RCC 7860 (cell line): ENCODE data around the gene KRT31.
"Not testable (repeated sequence)": the region's sequence is repeated elsewhere in the genome, so short reads cannot be mapped to it uniquely, and the experiment has no call there.

Source experiments
- DNase-seq: peaks from one replicate; pipeline ENCODE4 v3.0.0-alpha.2; 2015; ENCODE audit warnings: low spot score
- FAIRE-seq: peaks from 2 replicates; lab custom pipeline; 2012; peaks lifted over from hg19 to GRCh38; lab: Jason Lieb, UNC

Gene KRT31

DNA sequence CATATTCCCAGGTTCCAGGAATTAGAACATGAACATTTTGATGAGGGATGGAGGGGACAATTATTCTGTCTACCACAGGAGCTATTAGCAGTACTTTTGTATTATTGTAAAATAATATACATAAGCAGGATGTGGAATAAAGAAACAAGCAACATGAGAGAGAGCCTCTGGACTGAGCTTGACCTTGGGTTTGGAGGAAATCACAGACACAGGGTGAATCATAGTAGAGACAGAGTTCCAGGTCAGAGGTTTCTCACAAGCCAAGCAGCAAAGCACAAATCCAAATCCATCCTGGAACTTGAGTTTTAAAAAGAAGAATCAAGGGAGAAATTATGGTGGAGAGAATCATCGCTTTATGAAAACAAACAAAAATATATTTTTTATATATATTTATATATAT is 5.1 kb downstream of the KRT31 start:
- peak; percentile 40 for DNase-seq
- FAIRE-seq: peak; percentile 86

GRCh38 chr17:41391535-41391934 is 5.9 kb downstream of the KRT31 start:
- no peak for FAIRE-seq
- no peak for DNase-seq

DNA sequence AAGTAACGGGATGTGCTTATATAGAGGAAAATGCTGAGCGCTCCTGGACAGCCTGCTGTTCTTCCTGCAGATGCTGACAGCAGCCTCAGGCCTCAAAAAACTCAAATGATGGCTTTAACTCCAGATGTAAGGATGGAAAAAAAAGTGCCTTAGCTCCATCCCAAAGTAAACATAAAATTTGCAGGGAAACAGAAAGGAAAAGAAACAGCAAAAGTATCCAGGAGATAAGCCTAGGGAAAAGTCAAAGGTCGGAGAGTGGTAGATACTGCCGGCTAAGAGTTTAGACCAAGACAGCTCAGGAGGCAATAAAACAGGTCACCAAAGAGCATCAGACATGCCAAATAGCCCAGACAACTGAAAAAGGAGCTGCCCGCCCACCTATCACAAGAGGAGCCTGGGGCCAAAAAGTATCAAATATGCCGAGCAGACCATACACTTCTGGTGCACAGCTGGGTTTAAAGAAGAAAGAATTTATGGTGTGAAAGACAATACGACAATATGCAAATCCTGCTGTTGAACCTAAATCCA is 6.9 kb downstream of the KRT31 start:
- no peak for FAIRE-seq

GRCh38 chr17:41387670-41388069 is 9.7 kb downstream of the KRT31 start:
- no peak for DNase-seq
- FAIRE-seq: no peak

More for the DNA sequence above, 6.9 kb downstream of the KRT31 start:
- DNase-seq: no peak

GRCh38 chr17:41386227-41386626 is 11.2 kb downstream of the KRT31 start:
- DNase-seq: no peak
- FAIRE-seq: no peak

DNA sequence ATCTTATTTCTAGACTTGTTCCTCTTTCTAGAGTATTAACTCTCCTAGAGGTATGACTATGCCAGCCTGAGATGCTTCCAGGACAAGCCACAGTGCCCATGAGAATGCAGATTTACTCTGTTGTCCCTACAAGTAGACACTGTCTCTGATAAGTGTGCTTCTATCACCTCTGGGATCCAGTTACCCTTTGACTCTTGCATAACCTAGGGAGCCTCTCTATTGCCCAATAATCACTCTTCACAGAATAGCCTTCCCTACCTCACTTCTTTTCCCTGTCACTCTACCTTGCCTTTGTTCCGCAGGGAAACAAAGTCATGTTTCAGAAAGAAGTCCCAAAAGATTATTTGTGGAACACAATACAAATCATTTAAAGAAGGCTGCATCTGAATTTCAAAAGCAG is 13.7 kb downstream of the KRT31 start:
- no peak for DNase-seq
- FAIRE-seq: no peak

DNA sequence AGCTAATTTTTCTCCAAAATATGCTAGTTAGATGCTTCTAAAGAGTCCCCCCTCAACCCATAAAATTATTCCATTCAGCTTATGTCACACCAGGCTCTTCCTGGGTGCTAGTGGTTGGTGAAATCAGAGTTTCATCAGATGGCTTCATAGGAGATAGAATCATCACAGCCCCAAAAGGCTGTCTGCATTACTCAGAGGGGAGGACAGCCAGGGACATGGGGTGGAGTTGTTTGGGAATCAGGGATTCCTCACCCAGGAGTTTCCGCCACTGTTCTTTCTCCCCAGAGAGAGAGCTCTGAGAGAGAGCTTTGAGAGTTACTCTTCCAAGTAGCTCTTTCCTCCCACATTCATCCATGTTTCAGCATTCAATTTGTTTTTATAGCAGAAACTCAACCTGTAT is 15.0 kb downstream of the KRT31 start:
- no peak for DNase-seq
- FAIRE-seq: no peak

- FAIRE-seq, DNase-seq: not testable (repeated sequence)
These were observed 15.5 kb downstream of the KRT31 start, which contains the start of gene KRT34 for GRCh38 chr17:41381943-41382342. KRT34 (minus strand) TSS chr17:41382306; CDS start chr17:41382246, 60 bp downstream.

DNA sequence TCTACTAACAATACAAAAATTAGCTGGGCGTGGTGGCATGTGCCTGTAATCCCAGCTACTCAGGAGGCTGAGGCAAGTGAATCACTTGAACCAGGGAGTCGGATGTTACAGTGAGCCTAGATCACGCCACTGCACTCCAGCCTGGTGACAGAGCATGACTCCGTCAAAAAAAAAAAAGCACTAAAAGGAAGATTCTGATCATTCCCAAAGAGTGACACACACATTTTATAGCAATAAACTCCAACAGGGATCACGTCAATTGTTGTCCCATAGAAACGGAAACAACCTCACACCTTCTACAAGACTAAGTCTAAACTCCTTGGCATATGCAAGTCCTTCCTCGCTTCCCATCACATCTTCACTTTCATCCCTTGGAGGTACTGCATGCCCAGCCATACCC is 17.3 kb downstream of the KRT31 start:
- peak; percentile 91 for DNase-seq
- FAIRE-seq: peak; percentile 79

GRCh38 chr17:41377546-41377945 is 19.9 kb downstream of the KRT31 start:
- DNase-seq (no peak), FAIRE-seq (no peak)

DNA sequence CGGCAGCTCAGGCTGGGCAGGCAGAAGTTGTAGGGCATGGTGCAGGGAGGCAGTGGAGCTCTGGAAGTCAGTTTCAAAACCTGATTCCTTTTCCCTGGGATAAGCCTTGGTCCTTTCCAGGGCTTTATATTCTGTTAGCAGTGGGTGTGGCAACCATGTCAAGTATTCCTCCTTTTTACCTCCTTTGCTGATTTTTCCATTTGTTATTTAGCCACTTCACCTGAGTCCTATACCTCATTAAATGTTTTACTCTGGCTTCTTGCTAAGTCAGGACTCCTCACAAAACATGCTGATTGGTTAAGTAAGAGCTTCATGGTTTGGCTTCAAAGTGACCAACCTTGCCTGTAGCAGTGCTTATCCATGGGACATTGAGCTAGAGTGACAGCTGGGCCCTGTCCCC is 27.7 kb downstream of the KRT31 start, which contains the start of gene KRT33B:
Gene KRT33B, minus strand, starts transcription at position 101 of the 400 bp plus-strand sequence. Its CDS starts 63 bp downstream, at position 38.
- FAIRE-seq: no peak
- no peak for DNase-seq

DNA sequence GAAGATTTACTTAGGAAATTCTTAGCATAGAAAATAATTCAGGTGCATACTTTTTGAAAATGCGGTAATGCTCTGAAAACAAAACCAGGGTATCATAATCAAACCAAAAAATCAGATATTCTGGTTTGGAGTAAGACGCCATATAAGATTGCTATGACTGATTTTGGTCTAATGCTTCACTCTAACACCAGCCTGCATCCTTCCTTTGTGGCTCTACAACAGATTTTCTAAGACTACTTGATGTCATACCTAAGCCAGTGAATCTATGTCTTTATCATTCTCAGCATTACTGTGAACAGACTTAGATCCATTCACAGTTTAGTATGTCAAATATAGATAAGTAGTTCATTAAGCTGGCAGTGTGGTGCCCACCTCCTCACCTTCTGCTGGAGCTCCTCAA is 28.4 kb downstream of the KRT31 start:
- no peak for FAIRE-seq

GRCh38 chr17:41367426-41368075 is 29.9 kb downstream of the KRT31 start:
- DNase-seq (peak; percentile 92), FAIRE-seq (peak; percentile 77)

More for the DNA sequence above, 28.4 kb downstream of the KRT31 start:
- DNase-seq: no peak

DNA sequence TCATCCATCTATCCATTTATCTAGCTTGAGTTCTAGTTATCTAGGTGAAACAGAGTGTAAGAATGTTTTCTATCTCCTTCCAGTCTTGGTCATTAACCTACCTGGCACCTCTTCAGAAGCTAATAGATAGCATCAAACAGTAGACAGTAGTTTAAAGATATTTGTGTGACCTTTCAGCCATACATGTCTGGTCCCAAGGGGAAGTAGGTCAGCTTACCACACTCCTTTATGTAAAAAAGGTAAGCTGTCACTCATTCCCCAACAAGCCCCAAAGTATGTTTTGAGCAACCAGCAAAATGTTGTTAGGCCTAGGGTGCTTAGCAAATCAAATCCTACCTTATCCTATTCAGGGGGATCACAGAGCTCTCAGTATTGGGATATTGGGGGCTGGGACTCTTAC is 31.3 kb downstream of the KRT31 start:
- DNase-seq (no peak), FAIRE-seq (no peak)

- FAIRE-seq (no peak), DNase-seq (no peak)
These were observed 33.5 kb downstream of the KRT31 start for GRCh38 chr17:41363881-41364280.

- DNase-seq (peak; percentile 98), FAIRE-seq (peak; percentile 98)
These were observed 37.0 kb downstream of the KRT31 start for GRCh38 chr17:41360296-41360995.

DNA sequence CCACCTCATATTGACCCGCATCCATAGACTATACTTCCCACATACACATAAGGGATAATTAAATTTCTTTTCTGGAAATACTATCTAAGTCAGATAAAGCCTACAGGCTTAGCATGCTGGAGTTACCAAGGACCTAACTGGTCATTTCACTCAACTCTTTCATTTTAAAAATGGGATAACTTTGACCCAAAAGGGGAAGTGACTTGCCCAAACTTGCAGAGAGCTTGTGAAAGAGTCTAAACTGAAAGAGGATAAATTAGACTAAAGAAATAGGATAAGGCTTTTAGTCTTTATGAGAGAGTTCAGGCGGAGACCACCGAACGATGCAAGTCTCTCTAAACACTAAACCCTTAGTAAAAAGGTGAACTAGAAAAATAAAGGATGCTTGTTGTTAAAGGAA is 42.9 kb downstream of the KRT31 start:
- DNase-seq: no peak
- no peak for FAIRE-seq

GRCh38 chr17:41352597-41353366 is 44.6 kb downstream of the KRT31 start:
- DNase-seq (no peak), FAIRE-seq (no peak)

DNA sequence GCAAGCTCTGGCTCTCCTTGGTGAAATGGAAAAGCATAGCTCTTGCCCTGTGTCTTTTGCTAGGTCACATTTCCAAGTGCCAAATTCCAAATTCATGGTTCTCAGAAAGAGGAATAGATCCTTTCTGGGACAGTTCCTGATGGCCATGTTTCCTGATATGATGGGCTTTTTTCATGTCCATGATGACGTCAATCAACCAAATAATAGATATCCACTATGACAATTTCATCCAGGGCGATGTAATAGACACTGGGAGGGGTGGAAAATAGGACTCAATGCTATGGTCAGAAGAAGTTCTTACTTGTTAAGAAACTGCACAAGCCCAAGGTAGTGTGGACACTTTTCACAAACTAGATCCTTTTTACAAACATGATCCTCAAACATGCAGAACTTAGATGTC is 46.2 kb downstream of the KRT31 start:
- FAIRE-seq (no peak), DNase-seq (no peak)

GRCh38 chr17:41350381-41350878 is 47.0 kb downstream of the KRT31 start, which contains the start of gene KRT33A:
KRT33A (minus strand) TSS chr17:41350828; CDS start chr17:41350767, 61 bp downstream.
- not testable (repeated sequence) for FAIRE-seq, DNase-seq
